Measurements from ENCODE around the gene PPM1B. TPM values are rescaled to one million over a fixed set of nuclear protein-coding genes. Genes with fewer than 3 reads are reported as not detected.
"Not testable (repeated sequence)": the region's sequence is repeated elsewhere in the genome, so short reads cannot be mapped to it uniquely, and the experiment has no call there.

The PPM1B gene
- total RNA-seq, 2 donors from 2014 or later: 69.9 to 99.3 TPM

DNA sequence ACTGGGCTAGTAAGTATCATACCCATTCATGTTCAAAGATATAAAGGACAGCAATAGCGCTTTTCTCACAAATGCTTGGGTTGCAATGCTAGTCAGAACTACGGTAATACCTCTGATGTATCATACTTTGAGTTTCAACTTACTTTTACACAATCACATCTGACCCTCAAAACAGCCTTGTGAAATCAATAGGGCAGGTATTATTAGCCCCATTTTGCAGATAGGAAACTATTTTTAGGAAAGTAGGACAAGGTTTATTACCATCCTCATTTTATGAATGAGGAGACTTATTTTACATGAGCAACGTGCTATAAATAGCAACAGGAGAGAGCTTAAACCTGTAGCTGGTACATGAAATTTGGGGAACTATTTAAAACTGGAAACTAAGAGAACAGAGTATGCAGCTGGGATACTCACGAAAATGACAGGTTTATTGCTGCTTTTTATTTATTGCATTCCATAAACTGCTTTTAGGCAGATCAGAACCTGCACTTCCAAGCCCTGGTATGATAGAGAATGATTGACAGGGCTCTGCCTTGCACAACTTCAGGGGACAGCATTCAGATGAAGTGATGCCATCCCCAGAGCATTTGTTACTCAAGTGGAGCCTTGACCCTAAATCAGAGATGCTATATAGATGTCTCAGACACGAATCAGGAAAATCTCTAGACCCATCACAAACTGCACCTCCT lies 42.4 kb upstream of the PPM1B start:
- ATAC-seq (ENCODE audit: insufficient number of reproducible peaks, low FRiP score, low read depth): no peak
- no peak for DNase-seq (ENCODE audit: low spot score)

DNA sequence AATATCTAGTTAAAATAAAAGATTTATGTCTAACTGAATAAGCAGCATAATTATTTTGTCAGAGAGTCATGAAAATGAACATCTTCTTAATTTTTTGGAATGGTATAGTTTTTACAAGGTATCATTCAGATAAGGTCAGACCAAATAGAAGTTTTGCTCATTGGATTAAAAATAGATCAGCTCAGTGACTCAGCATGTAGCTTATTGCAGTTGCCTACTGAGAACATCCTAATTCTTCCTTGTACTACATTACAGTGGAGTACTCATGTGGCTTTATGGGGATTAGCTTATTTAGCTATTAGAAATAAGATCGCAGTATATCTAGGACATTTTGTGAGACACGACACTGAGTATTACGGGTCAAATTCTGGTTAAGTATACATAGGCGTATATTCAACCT lies 38.2 kb upstream of the PPM1B start:
- no peaks in the 10 kb centered on the region for H3K27me3 ChIP-seq (replicated peaks; ENCODE audit: insufficient read depth)
- DNase-seq (ENCODE audit: low spot score) (no peak), ATAC-seq (ENCODE audit: insufficient number of reproducible peaks, low FRiP score, low read depth) (no peak)
- TF ChIP-seq, protein P1, sequence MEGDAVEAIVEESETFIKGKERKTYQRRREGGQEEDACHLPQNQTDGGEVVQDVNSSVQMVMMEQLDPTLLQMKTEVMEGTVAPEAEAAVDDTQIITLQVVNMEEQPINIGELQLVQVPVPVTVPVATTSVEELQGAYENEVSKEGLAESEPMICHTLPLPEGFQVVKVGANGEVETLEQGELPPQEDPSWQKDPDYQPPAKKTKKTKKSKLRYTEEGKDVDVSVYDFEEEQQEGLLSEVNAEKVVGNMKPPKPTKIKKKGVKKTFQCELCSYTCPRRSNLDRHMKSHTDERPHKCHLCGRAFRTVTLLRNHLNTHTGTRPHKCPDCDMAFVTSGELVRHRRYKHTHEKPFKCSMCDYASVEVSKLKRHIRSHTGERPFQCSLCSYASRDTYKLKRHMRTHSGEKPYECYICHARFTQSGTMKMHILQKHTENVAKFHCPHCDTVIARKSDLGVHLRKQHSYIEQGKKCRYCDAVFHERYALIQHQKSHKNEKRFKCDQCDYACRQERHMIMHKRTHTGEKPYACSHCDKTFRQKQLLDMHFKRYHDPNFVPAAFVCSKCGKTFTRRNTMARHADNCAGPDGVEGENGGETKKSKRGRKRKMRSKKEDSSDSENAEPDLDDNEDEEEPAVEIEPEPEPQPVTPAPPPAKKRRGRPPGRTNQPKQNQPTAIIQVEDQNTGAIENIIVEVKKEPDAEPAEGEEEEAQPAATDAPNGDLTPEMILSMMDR (IDR thresholded peaks at IDR 0.05): no peak
- H3K9me3 ChIP-seq: no peaks in the 10 kb centered on the region
- no peaks in the 10 kb centered on the region for H3K36me3 ChIP-seq
- no peak overlapping the region for H3K4me3 ChIP-seq
- peak overlapping the region in 1 of 2 donors; percentile 12 for H3K27ac ChIP-seq
- H3K4me1 ChIP-seq (ENCODE audit: control insufficient read depth in 1 of 2, low read depth in 2 of 2): peaks cover 4 to 21% of the 10 kb centered on the region in 2 donors

More for the DNA sequence above, 42.4 kb upstream of the PPM1B start:
- no peak overlapping the region for H3K27ac ChIP-seq
- H3K36me3 ChIP-seq: no peaks in the 10 kb centered on the region
- H3K4me1 ChIP-seq (ENCODE audit: control insufficient read depth in 1 of 2, low read depth in 2 of 2): peaks cover 4 to 11% of the 10 kb centered on the region in 2 donors
- TF ChIP-seq, protein P1 (IDR thresholded peaks at IDR 0.05): no peak
- no peak overlapping the region for H3K4me3 ChIP-seq
- no peaks in the 10 kb centered on the region for H3K27me3 ChIP-seq (replicated peaks; ENCODE audit: insufficient read depth)
- H3K9me3 ChIP-seq: no peaks in the 10 kb centered on the region

DNA sequence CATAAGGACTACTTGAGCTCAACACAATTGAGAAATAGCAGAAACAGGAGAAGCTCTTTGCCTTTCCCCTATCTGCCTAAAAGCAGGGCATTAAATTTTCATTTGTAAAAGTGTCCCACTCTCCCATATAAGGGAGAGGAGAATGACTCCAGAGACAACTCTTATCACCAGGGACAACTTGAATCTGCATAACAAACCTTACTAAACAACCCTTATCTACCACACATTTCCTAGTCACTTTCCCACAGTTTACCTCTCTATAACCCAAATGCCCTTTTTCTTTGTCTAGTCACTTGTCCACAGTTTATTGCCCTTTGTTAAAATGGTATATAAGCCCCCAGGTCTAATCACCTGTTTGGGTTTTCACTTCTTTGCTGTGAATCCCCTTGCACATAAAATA lies 37.5 kb upstream of the PPM1B start:
- peaks cover 4 to 26% of the 10 kb centered on the region in 2 donors for H3K4me1 ChIP-seq (ENCODE audit: control insufficient read depth in 1 of 2, low read depth in 2 of 2)
- peak overlapping the region in 1 of 2 donors; percentile 12 for H3K27ac ChIP-seq
- H3K4me3 ChIP-seq: no peak overlapping the region
- TF ChIP-seq, protein P1 (IDR thresholded peaks at IDR 0.05): no peak
- H3K27me3 ChIP-seq (replicated peaks; ENCODE audit: insufficient read depth): no peaks in the 10 kb centered on the region
- no peaks in the 10 kb centered on the region for H3K9me3 ChIP-seq
- no peaks in the 10 kb centered on the region for H3K36me3 ChIP-seq
- ATAC-seq (ENCODE audit: insufficient number of reproducible peaks, low FRiP score, low read depth) (no peak), DNase-seq (ENCODE audit: low spot score) (no peak)

GRCh38 chr2:44133602-44134001 lies 35.1 kb upstream of the PPM1B start:
- H3K27ac ChIP-seq; DNase-seq (ENCODE audit: low spot score); H3K36me3 ChIP-seq; H3K27me3 ChIP-seq (replicated peaks; ENCODE audit: insufficient read depth); H3K9me3 ChIP-seq; H3K4me3 ChIP-seq; ATAC-seq (ENCODE audit: insufficient number of reproducible peaks, low FRiP score, low read depth): not testable (repeated sequence)
- peaks cover 4 to 36% of the 10 kb centered on the region in 2 donors for H3K4me1 ChIP-seq (ENCODE audit: control insufficient read depth in 1 of 2, low read depth in 2 of 2)

DNA sequence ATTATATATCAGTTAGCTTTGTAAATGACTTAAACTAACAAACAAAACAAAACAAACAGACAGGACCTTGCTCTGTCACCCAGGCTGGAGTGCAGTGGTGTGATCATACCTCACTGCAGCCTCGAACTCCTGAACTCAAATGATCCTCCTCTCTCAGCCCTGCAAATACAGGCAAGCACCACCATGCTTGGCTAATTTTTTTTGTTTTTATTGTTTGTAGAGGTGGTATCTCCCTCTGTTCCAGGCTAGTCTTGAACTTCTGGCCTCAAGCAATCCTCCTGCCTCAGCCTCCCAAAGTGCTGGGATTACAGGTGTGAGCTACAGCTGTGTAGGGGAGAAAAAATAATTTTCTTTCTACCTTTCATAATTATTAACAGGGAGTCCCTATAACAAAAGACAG lies 33.8 kb upstream of the PPM1B start:
- Histone ChIP-seq H3K4me3 (no peak overlapping the region), H3K27ac (peak overlapping the region; percentile 70 to 83), H3K36me3 (no peaks in the 10 kb centered on the region), H3K9me3 (no peaks in the 10 kb centered on the region), H3K4me1 (ENCODE audit: control insufficient read depth in 1 of 2, low read depth in 2 of 2) (peaks cover 4 to 34% of the 10 kb centered on the region in 2 donors), H3K27me3 (replicated peaks; ENCODE audit: insufficient read depth) (no peaks in the 10 kb centered on the region)
- TF ChIP-seq, protein P1 (IDR thresholded peaks at IDR 0.05): no peak
- ATAC-seq (ENCODE audit: insufficient number of reproducible peaks, low FRiP score, low read depth) (no peak), DNase-seq (ENCODE audit: low spot score) (no peak)

GRCh38 chr2:44135296-44135695 lies 33.4 kb upstream of the PPM1B start:
- Histone ChIP-seq H3K36me3 (no peaks in the 10 kb centered on the region), H3K4me1 (ENCODE audit: control insufficient read depth in 1 of 2, low read depth in 2 of 2) (peaks cover 4 to 32% of the 10 kb centered on the region in 2 donors), H3K4me3 (no peak overlapping the region), H3K27me3 (replicated peaks; ENCODE audit: insufficient read depth) (no peaks in the 10 kb centered on the region), H3K27ac (peak overlapping the region; percentile 70 to 83), H3K9me3 (no peaks in the 10 kb centered on the region)
- DNase-seq (ENCODE audit: low spot score) (no peak), ATAC-seq (ENCODE audit: insufficient number of reproducible peaks, low FRiP score, low read depth) (no peak)
- TF ChIP-seq, protein P1 (IDR thresholded peaks at IDR 0.05): no peak

All from thoracic aorta (tissue), 2 donors.